Ishikawa (cell line): ENCODE measurements around the gene HOXB5.

Experiments
- CEBPB ChIP-seq: IDR thresholded peaks from 2 replicates; pipeline ENCODE4 v1.6.1; 2012
- CREB1 ChIP-seq: IDR thresholded peaks from 2 replicates; pipeline ENCODE4 v1.6.1; 2012; ENCODE audit warnings: low read depth
- EGR1 ChIP-seq: IDR thresholded peaks from 2 replicates; pipeline ENCODE4 v1.6.1; 2012
- EP300 ChIP-seq: IDR thresholded peaks from 2 replicates; pipeline ENCODE4 v1.6.1; 2012; ENCODE audit warnings: borderline replicate concordance
- FOXM1 ChIP-seq: IDR thresholded peaks from 2 replicates; pipeline ENCODE4 v1.6.1; 2012; ENCODE audit warnings: low read depth, borderline replicate concordance
- NFIC ChIP-seq: IDR thresholded peaks from 2 replicates; pipeline ENCODE4 v1.6.1; 2012
- RAD21 ChIP-seq: IDR thresholded peaks from 2 replicates; pipeline ENCODE4 v1.6.1; 2012; ENCODE audit warnings: low read depth
- TAF1 ChIP-seq: IDR thresholded peaks from 2 replicates; pipeline ENCODE4 v1.6.1; 2012; ENCODE audit warnings: low read depth, mild to moderate bottlenecking
- TCF12 ChIP-seq: IDR thresholded peaks from 2 replicates; pipeline ENCODE4 v1.6.1; 2012; ENCODE audit warnings: low read depth
- TEAD4 ChIP-seq: IDR thresholded peaks from 2 replicates; pipeline ENCODE4 v1.6.1; 2012
- YY1 ChIP-seq: IDR thresholded peaks from 2 replicates; pipeline ENCODE4 v1.6.1; 2012; ENCODE audit warnings: low read depth
- ZBTB7A ChIP-seq: IDR thresholded peaks from 2 replicates; pipeline ENCODE4 v1.6.1; 2012; ENCODE audit warnings: low read depth
- TF ChIP-seq, protein P1 (sequence below): IDR thresholded peaks from 2 replicates; pipeline ENCODE4 v1.6.1; 2012
- TF ChIP-seq, protein P2 (sequence below): IDR thresholded peaks from 2 replicates; pipeline ENCODE4 v1.6.1; 2012
- TF ChIP-seq, protein P3 (sequence below): IDR thresholded peaks from 2 replicates; pipeline ENCODE4 v1.6.1; 2012; ENCODE audit warnings: low read depth, mild to moderate bottlenecking

HOXB5 gene

DNA sequence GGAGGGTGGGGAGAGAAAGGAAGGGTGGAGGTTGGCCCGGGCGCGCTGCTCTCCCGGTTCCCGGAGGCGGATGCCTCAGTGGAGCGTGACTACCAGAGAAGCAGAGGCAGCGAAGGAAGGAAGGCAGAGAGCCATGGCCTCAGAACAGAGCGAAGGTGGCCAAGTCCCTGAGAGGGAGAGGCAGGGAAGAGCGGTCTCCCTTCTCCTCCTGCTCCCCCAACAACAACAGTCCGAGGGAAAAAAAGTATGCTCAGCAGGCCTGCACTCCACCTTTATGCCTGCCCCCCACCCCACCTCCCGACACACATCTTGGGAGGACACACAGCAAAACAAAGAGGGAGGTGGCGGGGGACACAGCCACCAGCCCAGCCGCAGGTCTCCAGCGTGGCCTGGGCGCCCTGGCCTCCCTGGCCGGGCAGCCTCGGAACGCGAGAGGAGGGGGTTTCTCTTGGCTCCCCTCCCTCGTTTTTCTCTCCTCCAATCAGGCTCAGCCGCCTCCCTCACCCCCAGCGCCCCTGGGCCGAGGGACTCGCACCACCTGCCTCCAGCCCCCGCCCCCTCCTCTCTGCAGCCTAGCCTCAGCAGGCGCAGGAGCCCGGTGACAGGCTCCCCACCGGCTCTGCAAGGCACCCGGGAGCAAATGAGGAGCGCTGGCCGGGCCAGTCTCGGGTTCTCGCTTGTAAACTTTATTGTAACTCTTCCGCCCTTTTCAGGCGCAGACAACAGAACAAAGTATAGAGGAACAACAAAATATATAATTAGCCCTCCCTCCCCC lies 18.3 kb upstream of the HOXB5 start:
- TF ChIP-seq FOXM1, result no peak
- 0 out of 2 replicates have a peak, but pooled peaks have one; percentile 22 for TF ChIP-seq TCF12
- TF ChIP-seq, protein P1, sequence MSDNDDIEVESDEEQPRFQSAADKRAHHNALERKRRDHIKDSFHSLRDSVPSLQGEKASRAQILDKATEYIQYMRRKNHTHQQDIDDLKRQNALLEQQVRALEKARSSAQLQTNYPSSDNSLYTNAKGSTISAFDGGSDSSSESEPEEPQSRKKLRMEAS, result no peak
- peak; percentile 42; the same call in 1 of the 2 replicates for TF ChIP-seq EP300
- TF ChIP-seq CEBPB, result no peak
- TF ChIP-seq NFIC, result no peak
- no peak for TF ChIP-seq RAD21
- TF ChIP-seq, protein P2, sequence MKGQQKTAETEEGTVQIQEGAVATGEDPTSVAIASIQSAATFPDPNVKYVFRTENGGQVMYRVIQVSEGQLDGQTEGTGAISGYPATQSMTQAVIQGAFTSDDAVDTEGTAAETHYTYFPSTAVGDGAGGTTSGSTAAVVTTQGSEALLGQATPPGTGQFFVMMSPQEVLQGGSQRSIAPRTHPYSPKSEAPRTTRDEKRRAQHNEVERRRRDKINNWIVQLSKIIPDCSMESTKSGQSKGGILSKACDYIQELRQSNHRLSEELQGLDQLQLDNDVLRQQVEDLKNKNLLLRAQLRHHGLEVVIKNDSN, result no peak
- no peak for TF ChIP-seq TEAD4
- peak; percentile 56; the same call in 1 of the 2 replicates for TF ChIP-seq ZBTB7A
- no peak; the same call in 1 of the 2 replicates for TF ChIP-seq TAF1
- TF ChIP-seq, protein P3, sequence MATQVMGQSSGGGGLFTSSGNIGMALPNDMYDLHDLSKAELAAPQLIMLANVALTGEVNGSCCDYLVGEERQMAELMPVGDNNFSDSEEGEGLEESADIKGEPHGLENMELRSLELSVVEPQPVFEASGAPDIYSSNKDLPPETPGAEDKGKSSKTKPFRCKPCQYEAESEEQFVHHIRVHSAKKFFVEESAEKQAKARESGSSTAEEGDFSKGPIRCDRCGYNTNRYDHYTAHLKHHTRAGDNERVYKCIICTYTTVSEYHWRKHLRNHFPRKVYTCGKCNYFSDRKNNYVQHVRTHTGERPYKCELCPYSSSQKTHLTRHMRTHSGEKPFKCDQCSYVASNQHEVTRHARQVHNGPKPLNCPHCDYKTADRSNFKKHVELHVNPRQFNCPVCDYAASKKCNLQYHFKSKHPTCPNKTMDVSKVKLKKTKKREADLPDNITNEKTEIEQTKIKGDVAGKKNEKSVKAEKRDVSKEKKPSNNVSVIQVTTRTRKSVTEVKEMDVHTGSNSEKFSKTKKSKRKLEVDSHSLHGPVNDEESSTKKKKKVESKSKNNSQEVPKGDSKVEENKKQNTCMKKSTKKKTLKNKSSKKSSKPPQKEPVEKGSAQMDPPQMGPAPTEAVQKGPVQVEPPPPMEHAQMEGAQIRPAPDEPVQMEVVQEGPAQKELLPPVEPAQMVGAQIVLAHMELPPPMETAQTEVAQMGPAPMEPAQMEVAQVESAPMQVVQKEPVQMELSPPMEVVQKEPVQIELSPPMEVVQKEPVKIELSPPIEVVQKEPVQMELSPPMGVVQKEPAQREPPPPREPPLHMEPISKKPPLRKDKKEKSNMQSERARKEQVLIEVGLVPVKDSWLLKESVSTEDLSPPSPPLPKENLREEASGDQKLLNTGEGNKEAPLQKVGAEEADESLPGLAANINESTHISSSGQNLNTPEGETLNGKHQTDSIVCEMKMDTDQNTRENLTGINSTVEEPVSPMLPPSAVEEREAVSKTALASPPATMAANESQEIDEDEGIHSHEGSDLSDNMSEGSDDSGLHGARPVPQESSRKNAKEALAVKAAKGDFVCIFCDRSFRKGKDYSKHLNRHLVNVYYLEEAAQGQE, result no peak
- TF ChIP-seq EGR1, result no peak
- TF ChIP-seq CREB1, result no peak
- TF ChIP-seq YY1, result no peak

DNA sequence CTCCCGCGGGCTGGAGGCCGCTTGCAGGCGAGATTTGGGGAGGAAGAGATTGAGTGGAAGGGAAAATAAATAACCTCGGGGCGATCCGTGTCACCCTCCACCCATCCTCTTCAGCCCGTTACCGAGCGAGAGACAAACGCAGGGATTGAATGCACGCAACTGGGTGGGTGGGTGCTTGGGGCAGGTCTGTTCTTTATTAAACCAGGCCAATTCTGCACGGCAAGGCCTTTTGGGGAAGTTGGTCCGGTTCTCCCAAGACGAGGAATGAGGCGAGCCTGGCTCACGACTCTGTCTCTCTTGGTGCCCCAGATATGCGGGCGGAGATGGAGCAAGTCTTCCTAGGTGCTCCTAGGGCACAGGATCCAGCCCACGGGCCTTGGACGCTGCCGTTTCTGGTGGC lies 17.6 kb upstream of the HOXB5 start:
- TF ChIP-seq, protein P1, result no peak
- TF ChIP-seq CREB1, result no peak

DNA sequence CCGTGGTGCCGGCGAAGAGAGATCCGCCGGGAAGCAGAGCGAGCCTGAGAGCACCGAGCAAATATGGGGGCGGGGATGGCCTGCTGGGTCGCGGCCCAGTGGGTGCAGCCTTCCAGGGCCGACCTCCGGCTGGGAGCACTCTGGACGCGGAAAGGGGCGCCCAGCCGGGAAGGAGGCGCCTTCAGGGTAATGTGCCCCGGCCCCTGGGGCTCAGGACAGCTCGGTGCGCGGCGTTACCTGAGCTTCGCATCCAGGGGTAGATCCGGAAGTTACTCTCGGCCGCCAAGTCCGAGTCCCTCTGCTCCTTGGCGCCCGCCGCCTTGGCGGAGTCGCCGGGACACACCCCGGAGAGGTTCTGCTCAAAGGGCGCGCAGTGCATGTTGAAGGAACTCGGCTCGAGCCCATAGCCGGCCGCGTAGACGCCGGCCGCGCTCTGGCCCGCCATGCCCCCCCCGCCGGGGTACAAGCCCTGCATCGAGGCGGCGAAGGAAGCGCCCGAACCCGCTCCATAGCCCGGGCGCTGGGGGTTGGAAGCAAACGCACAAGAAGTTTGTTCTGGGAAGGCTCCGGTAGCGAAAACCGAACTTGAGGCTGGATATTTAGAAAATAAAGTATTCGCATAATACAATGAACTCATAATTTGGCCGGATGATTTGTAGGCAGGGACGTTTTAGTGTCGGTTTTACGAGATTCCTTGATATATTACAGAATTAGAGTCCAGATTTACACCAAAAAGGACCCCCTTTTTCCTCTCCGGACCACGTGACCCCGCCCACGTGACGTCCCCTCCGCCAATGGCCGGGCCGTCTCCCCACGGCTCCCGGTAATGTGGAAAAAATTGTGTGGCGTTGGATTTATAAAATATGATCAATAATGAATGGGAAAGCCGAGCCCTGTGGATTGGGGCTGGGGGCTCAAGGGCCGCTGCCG lies 17.0 kb upstream of the HOXB5 start, which contains the start of gene HOXB7:
HOXB7 (minus strand) TSS at position 736 of the 930 bp plus-strand sequence; CDS start at position 637, 99 bp downstream.
- TF ChIP-seq, protein P2, result peak; percentile 98
- TF ChIP-seq ZBTB7A, result peak; percentile 52; the same call in 1 of the 2 replicates
- peak; percentile 56; the same call in 1 of the 2 replicates for TF ChIP-seq EP300
- TF ChIP-seq NFIC, result 0 out of 2 replicates have a peak, but pooled peaks have one; percentile 28
- TF ChIP-seq, protein P3, result no peak
- TF ChIP-seq, protein P1, result no peak
- TF ChIP-seq FOXM1, result 0 out of 2 replicates have a peak, but pooled peaks have one; percentile 16

DNA sequence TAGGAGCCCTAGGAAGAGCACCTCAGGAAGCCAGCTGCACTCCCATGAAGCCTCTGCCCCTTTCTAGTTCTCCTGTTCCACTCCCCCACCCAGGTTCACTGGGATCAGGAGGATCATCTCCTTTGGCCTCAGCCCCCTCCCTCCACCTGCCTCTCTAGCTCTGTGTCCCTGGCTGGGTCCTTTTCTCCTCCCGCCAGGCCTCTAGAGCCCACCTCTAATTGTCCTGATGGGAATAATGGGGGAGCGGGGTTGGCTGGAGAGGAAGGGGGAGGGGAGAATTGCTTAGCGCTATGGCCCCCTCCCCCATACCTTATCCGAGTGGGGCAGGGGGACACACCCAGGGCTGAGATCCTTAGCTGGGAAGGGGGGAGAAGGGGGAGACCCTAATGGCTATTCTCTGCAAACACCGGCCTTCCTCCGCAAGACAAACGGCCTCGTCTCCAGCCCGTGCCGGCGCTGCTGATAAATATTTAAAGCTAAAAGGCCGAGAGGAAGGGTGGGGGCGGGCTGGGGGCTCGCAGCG lies 16.2 kb upstream of the HOXB5 start:
- TF ChIP-seq TAF1 (no peak), ZBTB7A (no peak), YY1 (no peak), CEBPB (no peak), NFIC (no peak), TEAD4 (no peak), FOXM1 (no peak), TCF12 (no peak), EP300 (no peak), CREB1 (no peak), RAD21 (no peak), EGR1 (no peak)
- TF ChIP-seq, protein P1, result no peak
- TF ChIP-seq, protein P3, result no peak
- TF ChIP-seq, protein P2, result no peak
